ENCODE data around the gene IGFL1.

GRCh38 chr19:46221981-46222610 lies 7.4 kb upstream of the IGFL1 start:
- TF ChIP-seq CTCF (IDR thresholded peaks at IDR 0.05; ENCODE audit: insufficient read depth, low read depth, low read length) (no peak), EZH2 (IDR thresholded peaks at IDR 0.05; ENCODE audit: insufficient read depth, low read length) (no peak)

Measured in astrocyte (in vitro differentiated cells and primary cell).